ENCODE results near the gene COL16A1. TPM values are rescaled to one million over a fixed set of nuclear protein-coding genes. Genes with fewer than 3 reads are reported as not detected.
"Not testable (repeated sequence)": the region's sequence is repeated elsewhere in the genome, so short reads cannot be mapped to it uniquely, and the experiment has no call there.

The COL16A1 gene
- total RNA-seq, 1 experiment from 2014 or later = 7.3 TPM

- not testable (repeated sequence) for DNase-seq (ENCODE audit: low read depth)
Measured at GRCh38 chr1:31707059-31707600, 3.3 kb upstream of the COL16A1 start.

- no peak for DNase-seq (ENCODE audit: low read depth)
Measured at GRCh38 chr1:31706384-31707058, 2.7 kb upstream of the COL16A1 start.

DNA sequence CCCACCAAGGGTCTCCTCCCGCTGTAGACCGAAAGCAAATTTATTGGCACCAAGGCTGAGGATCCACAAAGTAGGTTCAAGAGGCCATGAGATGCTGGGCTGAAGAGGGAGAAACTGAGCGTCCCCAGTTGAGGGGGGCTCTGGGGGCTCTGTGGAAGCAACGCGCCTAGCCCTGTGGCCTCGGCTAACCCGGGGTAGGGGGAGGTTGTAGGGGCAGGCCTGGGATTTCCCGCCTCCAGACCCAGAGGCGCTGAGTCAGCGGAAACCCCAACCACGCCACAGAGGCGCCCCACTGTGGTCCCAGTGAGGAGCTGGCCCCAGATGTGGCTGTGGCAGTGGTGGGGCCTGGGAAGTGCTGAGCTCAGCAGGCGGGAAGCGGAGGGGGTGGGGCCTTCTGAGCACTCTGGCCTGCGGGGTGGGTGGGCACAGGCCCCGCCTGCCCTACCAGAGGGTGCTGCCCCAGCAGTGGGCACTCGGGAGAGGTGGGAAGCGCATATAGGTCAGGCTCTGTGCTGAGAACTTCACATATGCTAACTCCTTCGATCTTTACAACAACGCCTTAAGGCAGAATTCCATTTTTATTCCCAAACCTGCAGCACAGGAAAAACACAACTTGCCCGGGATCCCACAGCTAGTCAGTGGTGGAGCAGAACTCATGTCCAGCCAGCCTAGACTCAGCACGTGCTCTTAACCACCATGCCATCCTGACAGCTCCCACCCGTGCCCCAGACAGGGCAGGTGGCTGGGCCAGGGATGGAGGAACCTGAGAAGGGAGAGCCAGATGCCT is 1.5 kb upstream of the COL16A1 start:
- peak; percentile 71 for DNase-seq (ENCODE audit: low read depth)

DNA sequence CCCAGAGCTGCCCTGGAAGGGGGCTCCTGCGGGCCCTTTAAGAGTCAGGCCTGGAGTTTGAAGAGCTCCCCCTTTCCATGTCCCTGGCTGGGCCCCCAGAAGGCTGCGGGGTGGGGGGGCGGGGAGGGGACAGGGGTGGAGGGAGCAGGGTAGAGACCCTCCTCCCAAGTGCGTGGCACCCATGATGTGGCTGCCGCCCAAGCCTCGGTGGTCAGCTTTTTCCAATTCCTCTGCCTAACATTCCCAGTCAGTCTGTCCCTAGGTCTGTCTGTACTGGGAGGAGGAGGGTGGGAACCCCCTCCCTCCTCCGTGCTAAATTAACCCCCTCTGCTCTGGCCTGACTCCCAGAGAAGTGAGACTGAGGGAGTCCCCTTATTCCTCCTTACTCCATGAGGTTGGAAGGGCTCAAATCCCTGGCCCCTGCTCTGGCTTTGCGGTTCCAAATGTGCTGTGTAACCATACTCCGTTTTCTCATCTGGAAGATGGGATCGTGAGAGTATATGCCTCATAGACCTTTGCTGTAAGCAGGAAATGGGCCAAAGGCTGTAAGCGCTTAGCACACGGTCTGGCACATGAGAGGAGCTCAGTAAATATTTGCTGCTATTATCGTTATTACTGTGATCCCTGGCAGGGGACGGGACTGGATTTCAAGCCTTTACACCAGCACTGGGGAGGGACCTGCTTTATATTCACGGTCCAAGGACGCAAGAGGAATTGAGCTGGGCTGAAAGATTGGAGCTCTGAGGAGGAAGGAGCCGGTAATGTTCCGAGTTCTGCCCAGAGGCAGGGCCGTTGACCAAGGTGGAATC is 658 bp upstream of the COL16A1 start:
- DNase-seq (ENCODE audit: low read depth) = no peak

DNA sequence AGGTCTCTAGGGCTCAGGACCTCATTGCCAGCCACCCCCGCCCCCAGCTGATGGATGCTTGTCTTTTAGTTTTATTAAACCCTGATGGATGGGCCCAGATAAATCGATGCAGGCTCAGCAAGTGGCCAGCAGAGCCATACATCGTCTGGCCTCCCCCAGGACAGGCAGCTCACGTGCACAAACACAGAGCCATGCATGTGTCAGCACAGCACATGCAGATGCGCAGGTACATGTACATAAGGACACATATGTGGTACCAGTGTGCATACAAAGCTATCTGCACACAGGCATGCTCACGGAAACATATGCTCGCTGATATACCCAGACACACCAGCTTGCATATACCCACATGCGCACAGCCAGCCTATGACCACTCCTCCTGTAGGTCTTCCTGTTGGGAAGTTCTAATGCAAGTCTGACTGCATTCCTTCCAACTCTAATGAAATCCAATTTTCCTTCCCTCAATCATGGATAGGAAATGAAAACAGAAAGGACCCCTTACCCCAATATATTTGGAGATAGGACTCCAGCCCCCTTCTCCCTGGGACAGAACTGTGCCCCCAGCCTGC is 897 bp downstream of the COL16A1 start:
- no peak for DNase-seq (ENCODE audit: low read depth)

- DNase-seq (ENCODE audit: low read depth) = peak; percentile 97
Measured at GRCh38 chr1:31701091-31701736, 2.6 kb downstream of the COL16A1 start.

DNA sequence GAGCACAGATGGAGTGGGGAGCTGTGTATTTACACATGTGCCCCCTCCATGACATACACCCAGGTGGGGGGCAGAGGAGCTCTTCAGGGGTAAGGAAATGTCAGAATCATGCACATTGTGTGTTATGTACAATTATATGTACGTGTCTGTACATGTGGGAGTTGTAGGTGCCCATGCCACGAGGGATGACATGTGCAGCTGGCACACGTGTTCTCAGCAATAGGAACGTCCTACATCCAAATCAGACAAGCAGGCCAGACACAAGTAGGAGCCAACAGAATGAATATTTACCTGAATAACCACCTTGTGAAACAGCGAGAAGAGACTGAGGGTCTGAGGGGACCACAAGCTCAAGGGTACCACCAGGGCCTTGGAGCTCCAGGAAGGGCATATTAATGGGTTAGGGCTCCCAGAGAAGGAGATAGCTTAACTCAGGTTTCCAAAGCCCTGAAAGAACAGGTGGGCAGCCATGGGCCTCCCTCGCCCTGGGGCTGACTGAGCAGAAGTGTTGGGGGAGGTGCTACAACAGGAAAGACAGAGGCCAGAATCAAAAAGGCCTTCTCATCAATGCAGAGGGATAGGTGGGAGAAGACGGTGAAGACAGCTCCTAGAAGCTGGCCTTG is 3.2 kb downstream of the COL16A1 start:
- DNase-seq (ENCODE audit: low read depth) = no peak

DNA sequence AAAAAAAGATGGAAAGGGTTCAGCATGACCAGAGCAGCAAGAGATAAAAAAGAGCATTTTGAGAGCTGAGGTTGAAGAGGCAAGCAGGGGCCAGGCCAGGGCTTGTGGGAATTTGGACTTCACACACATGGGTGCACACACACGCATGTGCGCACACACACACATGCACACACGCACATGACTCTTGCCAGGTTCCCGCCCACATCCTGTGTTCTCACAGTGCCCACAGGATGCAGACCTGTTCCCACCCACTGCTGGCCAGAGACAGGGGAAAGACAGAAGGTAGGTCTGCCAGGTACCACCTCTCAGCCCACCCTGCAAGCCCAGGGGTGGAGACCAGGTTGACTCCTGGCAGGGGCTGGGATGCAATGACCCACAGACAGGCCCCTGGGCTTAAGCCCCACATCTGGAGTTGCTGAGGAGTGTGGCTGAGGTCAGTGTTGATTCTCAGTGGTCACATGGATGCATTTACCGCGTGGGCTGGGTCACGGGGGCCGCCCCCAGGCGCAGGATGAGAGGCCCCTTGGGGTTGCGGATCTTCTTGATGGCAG is 4.4 kb downstream of the COL16A1 start:
- DNase-seq (ENCODE audit: low read depth) = peak; percentile 39

GRCh38 chr1:31697369-31697984 is 6.3 kb downstream of the COL16A1 start:
- DNase-seq (ENCODE audit: low read depth) = no peak

DNA sequence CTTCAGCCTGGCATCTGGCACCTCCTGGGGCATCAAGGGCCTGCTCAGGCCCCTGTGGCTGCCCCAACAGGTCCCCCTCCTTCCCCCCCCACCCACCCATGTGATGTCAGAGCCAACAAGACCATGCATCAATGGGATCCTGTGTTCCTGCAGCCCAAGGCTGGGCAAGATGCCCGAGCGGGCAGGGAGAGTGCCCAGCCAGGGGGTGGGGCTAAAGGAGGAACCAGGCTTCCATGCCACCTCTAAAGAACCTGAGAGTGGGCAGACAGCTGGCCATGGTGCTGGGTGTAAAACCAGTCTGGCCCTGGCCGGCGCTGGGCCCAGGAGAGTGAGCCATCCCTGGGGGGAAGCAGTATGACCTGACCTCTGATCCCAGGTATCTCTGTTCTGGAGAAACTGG is 7.6 kb downstream of the COL16A1 start:
- no peak for DNase-seq (ENCODE audit: low read depth)

DNA sequence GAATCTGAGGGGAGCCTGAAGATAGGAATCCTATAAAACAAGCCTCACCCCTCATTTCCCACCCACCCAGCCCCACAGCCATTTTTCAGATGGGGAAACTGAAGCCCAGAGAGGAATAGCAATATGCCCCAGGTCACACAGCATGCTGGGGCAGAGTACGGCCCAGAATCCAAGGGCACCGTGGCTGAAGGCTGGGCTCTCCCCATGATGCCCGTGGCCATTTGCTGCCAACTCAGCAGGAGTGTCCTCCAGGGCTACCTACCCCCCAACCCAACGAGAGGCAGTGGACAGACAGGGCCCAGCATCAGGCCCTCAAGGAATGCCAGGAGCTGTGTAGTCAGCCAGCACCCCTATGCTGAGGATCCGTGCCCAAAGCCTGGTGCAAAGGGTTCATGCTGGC is 8.5 kb downstream of the COL16A1 start:
- DNase-seq (ENCODE audit: low read depth) = no peak

GRCh38 chr1:31694964-31695313 is 8.9 kb downstream of the COL16A1 start:
- no peak for DNase-seq (ENCODE audit: low read depth)

DNA sequence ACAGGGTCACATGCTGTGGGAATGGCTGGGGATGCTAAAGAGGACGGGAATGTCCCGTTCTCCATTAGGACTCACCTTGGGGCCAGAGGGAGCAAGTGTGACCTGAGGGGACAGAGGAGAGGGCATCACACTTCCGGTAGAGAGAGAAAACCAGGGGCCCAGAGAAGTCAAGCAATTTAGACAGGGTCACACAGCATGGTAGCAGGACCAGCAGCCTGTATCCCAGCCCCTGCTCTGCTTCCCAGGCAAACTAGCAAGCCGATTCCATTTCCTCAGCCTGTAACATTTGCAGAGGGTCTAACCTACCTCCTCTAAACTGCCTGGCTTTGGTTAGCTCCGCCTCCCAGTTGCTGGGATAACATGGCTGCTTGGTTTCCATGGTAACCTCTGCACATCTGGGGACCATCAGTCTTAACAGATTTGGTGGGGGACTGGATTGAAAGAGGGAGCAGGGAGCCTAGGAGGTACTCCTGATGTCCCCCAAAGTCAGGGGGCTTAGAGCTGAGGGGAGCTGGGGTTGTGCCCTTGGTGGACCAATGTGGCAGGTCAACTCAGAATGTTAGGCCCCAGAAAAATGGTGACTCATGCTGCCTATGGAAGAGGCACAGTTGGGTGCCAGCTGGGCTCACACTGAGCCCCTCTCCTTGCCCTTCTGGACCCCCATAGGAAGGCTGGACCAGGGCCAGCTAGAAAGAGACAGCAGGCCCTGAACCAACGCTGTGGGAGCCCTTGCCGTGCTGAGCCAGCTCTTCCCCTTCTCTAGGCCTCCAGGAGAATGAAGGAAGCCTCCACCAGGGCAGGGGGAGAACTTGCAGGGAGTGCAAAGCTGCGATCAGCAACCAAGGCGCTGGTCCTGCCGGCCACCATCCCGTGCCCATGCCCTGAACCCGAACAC is 9.5 kb downstream of the COL16A1 start:
- DNase-seq (ENCODE audit: low read depth) = no peak

DNA sequence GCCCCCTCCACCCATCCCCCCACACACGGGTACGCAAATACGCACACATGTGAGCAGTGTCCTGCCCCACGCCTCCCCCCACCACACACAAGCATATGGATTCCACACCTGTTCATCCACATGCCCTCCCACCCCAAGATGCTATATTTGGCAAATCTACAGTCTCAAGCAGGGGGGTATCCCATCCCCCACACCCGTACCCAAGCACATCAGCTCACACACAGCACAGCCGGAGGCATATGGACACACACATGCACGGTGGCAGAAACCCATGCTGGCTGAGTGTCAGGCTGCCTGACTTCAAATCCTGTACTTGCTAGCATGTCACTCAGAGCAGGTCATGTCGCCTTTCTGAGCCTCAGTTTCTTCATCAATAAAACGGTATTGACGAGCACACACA is 10.6 kb downstream of the COL16A1 start:
- DNase-seq (ENCODE audit: low read depth) = no peak

GRCh38 chr1:31691951-31692350 is 11.9 kb downstream of the COL16A1 start:
- no peak for DNase-seq (ENCODE audit: low read depth)

- DNase-seq (ENCODE audit: low read depth) = no peak
Measured at GRCh38 chr1:31691446-31691845, 12.4 kb downstream of the COL16A1 start.

DNA sequence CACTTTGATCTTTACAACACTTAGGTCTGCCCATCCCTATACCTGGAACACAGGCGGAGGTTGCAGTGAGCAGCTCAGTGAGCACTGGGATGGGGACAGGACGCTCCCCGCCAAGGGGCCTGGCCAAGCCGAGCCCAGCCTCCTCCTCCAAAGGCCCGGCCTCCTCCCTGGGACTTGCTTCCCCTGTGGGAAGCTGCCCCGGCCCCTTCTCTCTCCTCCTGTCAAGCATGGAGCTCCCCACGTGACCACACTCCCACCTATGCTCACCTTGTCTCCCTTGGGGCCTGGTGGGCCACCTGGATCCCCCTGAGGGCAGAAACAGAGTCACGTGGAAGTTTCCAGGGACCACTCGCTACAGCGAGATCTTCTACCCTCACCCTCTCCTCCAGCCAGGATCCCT is 12.9 kb downstream of the COL16A1 start:
- no peak for DNase-seq (ENCODE audit: low read depth)

DNA sequence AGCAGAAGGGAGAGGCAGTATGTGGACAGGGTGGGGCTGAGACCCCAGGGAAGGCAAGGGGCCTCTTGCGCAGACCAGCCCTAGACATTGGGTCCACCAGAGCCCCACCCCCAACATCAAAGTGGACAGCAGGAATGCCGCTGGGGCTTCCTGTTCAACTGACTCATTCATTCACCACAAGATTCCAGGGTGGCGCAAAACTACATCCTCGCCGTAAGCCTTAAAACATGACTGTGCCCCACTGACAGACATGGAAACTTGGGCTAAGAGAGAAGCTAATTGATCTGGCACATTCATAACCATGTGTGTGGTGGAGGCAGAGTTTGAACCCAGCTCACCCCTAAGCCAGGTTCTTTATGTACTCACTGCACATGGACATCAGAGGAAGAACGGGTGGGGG is 14.0 kb downstream of the COL16A1 start:
- peak; percentile 95 for DNase-seq (ENCODE audit: low read depth)

DNA sequence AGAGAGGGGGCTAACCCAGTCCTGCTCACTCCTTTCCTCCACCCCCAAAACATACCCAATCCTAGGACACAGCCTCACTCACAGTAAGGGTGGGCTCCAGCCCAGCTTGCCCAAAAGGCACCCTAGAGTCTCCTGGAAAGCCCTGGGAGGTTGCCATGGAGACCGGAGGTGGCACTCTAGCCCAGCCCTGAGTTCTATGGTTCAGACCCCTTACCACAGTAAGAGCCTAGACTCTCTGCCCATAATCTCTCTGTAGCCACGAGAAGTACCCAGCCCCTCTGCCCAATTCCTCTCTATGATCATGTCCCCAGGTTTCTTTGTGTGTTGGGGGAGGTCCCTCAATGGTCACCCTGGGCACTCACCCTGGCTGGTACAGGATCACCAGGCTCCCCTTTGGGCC is 14.4 kb downstream of the COL16A1 start:
- DNase-seq (ENCODE audit: low read depth) = no peak
